ENCODE data around the gene ARHGEF25. TPM values are rescaled to one million over a fixed set of nuclear protein-coding genes. Genes with fewer than 3 reads are reported as not detected.

ARHGEF25 gene
- polyA plus RNA-seq, 2 of the 4 experiments (the other 2 are of a cell fraction): 9.3 to 13.8 TPM

DNA sequence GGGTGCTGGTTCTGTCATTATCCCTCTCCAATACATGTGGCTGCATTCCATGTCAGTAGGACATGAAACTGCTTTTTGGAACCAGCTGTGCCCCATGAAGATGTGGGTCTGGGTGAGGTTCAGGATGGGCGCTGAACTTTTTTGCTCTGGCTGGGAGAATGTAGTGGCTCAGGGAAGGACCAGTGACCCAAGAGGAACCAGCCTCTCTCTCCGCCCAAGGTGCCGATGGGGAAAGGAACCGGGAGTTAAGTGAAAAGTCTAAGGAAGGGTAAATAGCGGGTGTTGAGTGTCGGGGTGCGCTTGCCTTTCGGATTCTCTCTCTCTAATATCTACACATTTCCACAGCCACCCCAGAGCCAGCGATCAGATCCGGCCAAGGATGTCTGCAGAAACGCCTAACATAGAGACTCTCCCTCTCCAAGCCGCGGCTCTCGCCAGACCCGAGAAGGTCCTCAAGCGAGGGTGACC is 7.8 kb downstream of the ARHGEF25 start:
- FAIRE-seq (no peak), DNase-seq (ENCODE audit: low read depth in 1 of 2, low spot score in 1 of 2) (no peak), ATAC-seq (no peak)
- WGBS (ENCODE audit: missing lambda C conversion rate): 89% methylated on average over 16 of the region's 16 CpGs
- CTCF ChIA-PET: interaction anchor here (4.8 to 20.9 kb wide), 2 partner anchors 14 to 37 kb away, joined by 24 to 336 read pairs; partner anchors contain the start of gene B4GALNT1
- TF ChIP-seq POLR2A (IDR thresholded peaks at IDR 0.05; ENCODE audit: low read length) (no peak), NR3C1 (IDR thresholded peaks at IDR 0.05) (no peak), CBX8 (IDR thresholded peaks at IDR 0.05) (no peak), POLR2AphosphoS2 (conservative IDR thresholded peaks at IDR 0.05; ENCODE audit: low read length) (no peak), NFE2L2 (conservative IDR thresholded peaks at IDR 0.05; ENCODE audit: low read length) (no peak), HOXB5 (CRISPR knock-in tag; IDR thresholded peaks at IDR 0.05) (no peak), RARB (CRISPR knock-in tag; IDR thresholded peaks at IDR 0.05) (no peak), KDM1A (IDR thresholded peaks at IDR 0.05; ENCODE audit: low read depth) (no peak), CEBPB (IDR thresholded peaks at IDR 0.05) (no peak), SMC3 (IDR thresholded peaks at IDR 0.05) (no peak), NPAS2 (CRISPR knock-in tag; IDR thresholded peaks at IDR 0.05; ENCODE audit: borderline replicate concordance) (no peak), RCOR1 (IDR thresholded peaks at IDR 0.05; ENCODE audit: low read depth, low read length) (no peak)
- TF ChIP-seq, protein P1, sequence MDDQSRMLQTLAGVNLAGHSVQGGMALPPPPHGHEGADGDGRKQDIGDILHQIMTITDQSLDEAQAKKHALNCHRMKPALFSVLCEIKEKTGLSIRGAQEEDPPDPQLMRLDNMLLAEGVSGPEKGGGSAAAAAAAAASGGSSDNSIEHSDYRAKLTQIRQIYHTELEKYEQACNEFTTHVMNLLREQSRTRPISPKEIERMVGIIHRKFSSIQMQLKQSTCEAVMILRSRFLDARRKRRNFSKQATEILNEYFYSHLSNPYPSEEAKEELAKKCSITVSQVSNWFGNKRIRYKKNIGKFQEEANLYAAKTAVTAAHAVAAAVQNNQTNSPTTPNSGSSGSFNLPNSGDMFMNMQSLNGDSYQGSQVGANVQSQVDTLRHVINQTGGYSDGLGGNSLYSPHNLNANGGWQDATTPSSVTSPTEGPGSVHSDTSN (IDR thresholded peaks at IDR 0.05): no peak
- H3K9me3 ChIP-seq: no peaks in the 10 kb centered on the region
- POLR2A ChIA-PET: no interaction called here
- peaks cover 13% of the 10 kb centered on the region; the same call in 1 of the 3 replicates for H3K4me1 ChIP-seq
- no peak overlapping the region for H3K4me3 ChIP-seq
- H3K27ac ChIP-seq: no peak overlapping the region
- no peak overlapping the region for H3K4me2 ChIP-seq

- no peak overlapping the region for H3K27ac ChIP-seq
- WGBS (ENCODE audit: missing lambda C conversion rate): 84% methylated on average over 26 of the region's 46 CpGs
- ChIA-PET POLR2A (interaction anchor here (0.5 kb wide), 1 partner anchor 10 kb away, joined by 4 read pairs; no protein-coding TSS in a partner anchor), CTCF (interaction anchor here (0.6 to 20.9 kb wide), 13 partner anchors 8 to 369 kb away, joined by 3 to 336 read pairs (median 6); partner anchors contain the start of genes ARHGEF25, B4GALNT1 and STAC3)
- no peaks in the 10 kb centered on the region for H3K9me3 ChIP-seq
- FAIRE-seq: no peak
- no peak for TF ChIP-seq RFX5 (IDR thresholded peaks at IDR 0.05)
- no peak for TF ChIP-seq USF2 (IDR thresholded peaks at IDR 0.05)
- no peak for TF ChIP-seq HMGXB4 (CRISPR knock-in tag; IDR thresholded peaks at IDR 0.05; ENCODE audit: borderline replicate concordance)
- TF ChIP-seq HOXB13 (CRISPR knock-in tag; IDR thresholded peaks at IDR 0.05; ENCODE audit: low read depth): no peak
- TF ChIP-seq POLR2A (IDR thresholded peaks at IDR 0.05; ENCODE audit: low read length): no peak
- TF ChIP-seq EP300 (IDR thresholded peaks at IDR 0.05): no peak
- no peak for TF ChIP-seq MAZ (IDR thresholded peaks at IDR 0.05; ENCODE audit: borderline replicate concordance, low read depth, low read length)
- TF ChIP-seq MAFK (IDR thresholded peaks at IDR 0.05; ENCODE audit: partially characterized antibody): no peak
- no peak for TF ChIP-seq KDM5A (IDR thresholded peaks at IDR 0.05)
- no peak for TF ChIP-seq HES2 (IDR thresholded peaks at IDR 0.05)
- TF ChIP-seq, protein P2, sequence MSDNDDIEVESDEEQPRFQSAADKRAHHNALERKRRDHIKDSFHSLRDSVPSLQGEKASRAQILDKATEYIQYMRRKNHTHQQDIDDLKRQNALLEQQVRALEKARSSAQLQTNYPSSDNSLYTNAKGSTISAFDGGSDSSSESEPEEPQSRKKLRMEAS (IDR thresholded peaks at IDR 0.05): no peak
- TF ChIP-seq RNF2 (IDR thresholded peaks at IDR 0.05; ENCODE audit: borderline replicate concordance, low read depth): no peak
- no peak for TF ChIP-seq FOSB (CRISPR knock-in tag; IDR thresholded peaks at IDR 0.05)
- no peak for TF ChIP-seq HOXA7 (CRISPR knock-in tag; IDR thresholded peaks at IDR 0.05)
- no peak for TF ChIP-seq CBX8 (IDR thresholded peaks at IDR 0.05)
- no peak for TF ChIP-seq ZNF302 (CRISPR knock-in tag; IDR thresholded peaks at IDR 0.05)
- TF ChIP-seq POLR2AphosphoS2 (conservative IDR thresholded peaks at IDR 0.05; ENCODE audit: low read length): no peak
- TF ChIP-seq, protein P3, sequence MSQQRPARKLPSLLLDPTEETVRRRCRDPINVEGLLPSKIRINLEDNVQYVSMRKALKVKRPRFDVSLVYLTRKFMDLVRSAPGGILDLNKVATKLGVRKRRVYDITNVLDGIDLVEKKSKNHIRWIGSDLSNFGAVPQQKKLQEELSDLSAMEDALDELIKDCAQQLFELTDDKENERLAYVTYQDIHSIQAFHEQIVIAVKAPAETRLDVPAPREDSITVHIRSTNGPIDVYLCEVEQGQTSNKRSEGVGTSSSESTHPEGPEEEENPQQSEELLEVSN (IDR thresholded peaks at IDR 0.05; ENCODE audit: borderline replicate concordance, low read depth): no peak
- no peak for TF ChIP-seq BCL3 (IDR thresholded peaks at IDR 0.05)
- no peak for DNase-seq (ENCODE audit: low read depth in 1 of 2, low spot score in 1 of 2)
- no peak overlapping the region for H3K4me3 ChIP-seq
- H3K4me2 ChIP-seq: no peak overlapping the region
- ATAC-seq: no peak
- H3K4me1 ChIP-seq: peaks cover 13% of the 10 kb centered on the region; the same call in 1 of the 3 replicates
Measured at GRCh38 chr12:57619434-57620244, 8.4 kb downstream of the ARHGEF25 start.

Data from A549 (cell line).